Right lobe of liver (tissue), 4 donors: ENCODE measurements around the gene MYH7B.

Experiments used
- POLR2A ChIP-seq: fragments of 450-650 bp; IDR thresholded peaks from one replicate; pipeline ENCODE4 v1.6.1; 2017; ENCODE audit warnings: antibody characterized with exemption, mild to moderate bottlenecking
- TF ChIP-seq, protein P1 (sequence below), 4 donors: fragments of 200-600 bp in 3 of 4; fragments of 450-650 bp in 1 of 4; IDR thresholded peaks; one replicate each; pipeline versions ENCODE4 v1.5.1 to v1.8.0; 2016 to 2022; ENCODE audit warnings: antibody characterized with exemption in 4 of 4, mild to moderate bottlenecking in 2 of 4
- donor health status: DM: no; HTN: no; CAD: no.
- donor health status: DM: no; HTN: no; CAD: no.
- donor health status: DM: no; HTN: yes; CAD: no.

DNA sequence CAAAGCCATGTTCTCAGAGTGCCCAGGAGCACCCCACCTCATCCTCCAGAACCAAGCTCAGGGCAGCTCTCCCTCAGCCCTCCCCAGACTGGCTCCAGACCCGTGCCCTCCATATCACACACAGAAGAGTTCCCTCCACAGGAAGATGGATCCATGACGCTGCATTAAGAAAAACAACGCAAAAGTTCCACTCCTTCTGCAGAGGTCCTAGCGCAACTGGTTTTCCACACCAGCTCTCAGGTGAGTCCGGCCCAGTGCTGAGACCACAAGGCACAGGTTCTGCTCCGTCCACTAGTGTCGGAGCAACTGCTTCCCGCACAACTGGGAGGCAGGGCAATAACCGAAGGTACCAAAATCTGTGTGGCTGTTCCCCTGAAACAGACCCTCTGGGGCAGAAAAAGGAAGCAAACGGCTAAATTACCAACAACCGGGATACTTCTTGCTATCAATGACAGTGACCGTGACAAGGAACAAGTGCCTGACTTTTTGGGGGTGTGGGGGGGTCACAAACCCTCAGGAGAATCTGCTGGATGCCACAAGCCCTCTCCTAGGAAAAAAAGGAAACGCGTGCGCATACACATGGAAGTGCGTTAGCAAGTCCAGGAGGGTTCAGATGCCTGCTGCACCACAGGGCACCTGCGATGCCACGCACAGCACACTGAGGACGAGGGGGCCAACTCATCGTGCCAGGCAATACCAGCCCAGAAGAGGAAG is 49.2 kb downstream of the MYH7B start:
- TF ChIP-seq, protein P1, sequence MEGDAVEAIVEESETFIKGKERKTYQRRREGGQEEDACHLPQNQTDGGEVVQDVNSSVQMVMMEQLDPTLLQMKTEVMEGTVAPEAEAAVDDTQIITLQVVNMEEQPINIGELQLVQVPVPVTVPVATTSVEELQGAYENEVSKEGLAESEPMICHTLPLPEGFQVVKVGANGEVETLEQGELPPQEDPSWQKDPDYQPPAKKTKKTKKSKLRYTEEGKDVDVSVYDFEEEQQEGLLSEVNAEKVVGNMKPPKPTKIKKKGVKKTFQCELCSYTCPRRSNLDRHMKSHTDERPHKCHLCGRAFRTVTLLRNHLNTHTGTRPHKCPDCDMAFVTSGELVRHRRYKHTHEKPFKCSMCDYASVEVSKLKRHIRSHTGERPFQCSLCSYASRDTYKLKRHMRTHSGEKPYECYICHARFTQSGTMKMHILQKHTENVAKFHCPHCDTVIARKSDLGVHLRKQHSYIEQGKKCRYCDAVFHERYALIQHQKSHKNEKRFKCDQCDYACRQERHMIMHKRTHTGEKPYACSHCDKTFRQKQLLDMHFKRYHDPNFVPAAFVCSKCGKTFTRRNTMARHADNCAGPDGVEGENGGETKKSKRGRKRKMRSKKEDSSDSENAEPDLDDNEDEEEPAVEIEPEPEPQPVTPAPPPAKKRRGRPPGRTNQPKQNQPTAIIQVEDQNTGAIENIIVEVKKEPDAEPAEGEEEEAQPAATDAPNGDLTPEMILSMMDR (IDR thresholded peaks at IDR 0.05): no peak
- TF ChIP-seq POLR2A: no peak
